Measurements from ENCODE around the gene TAGAP.

DNA sequence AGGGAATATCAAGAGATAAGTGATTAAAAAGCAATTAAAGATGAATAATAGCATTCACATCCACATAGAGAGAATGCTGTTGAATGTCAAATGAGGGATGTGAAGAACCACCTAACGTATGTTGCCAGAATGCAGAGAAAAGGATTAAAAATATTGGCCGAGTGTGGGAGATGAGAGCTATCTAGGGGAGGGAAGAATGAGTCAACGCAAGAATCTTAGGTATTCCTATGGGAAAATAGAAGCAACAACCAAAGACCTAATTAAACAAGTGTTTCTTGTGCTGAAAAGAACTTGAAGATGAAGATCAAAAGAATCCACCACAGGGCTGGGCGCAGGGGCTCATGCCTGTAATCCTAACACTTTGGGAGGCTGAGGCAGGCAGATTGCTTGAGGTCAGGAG, 32.6 kb downstream of the TAGAP start:
- TF ChIP-seq, protein P1, sequence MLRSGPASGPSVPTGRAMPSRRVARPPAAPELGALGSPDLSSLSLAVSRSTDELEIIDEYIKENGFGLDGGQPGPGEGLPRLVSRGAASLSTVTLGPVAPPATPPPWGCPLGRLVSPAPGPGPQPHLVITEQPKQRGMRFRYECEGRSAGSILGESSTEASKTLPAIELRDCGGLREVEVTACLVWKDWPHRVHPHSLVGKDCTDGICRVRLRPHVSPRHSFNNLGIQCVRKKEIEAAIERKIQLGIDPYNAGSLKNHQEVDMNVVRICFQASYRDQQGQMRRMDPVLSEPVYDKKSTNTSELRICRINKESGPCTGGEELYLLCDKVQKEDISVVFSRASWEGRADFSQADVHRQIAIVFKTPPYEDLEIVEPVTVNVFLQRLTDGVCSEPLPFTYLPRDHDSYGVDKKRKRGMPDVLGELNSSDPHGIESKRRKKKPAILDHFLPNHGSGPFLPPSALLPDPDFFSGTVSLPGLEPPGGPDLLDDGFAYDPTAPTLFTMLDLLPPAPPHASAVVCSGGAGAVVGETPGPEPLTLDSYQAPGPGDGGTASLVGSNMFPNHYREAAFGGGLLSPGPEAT (IDR thresholded peaks at IDR 0.05; ENCODE audit: low read depth): no peak
- TF ChIP-seq YY1 (IDR thresholded peaks at IDR 0.05; ENCODE audit: low read depth, low read length) (no peak), MXI1 (IDR thresholded peaks at IDR 0.05; ENCODE audit: low read depth, low read length) (no peak), TCF12 (IDR thresholded peaks at IDR 0.05; ENCODE audit: low read depth, low read length) (no peak), CHD1 (IDR thresholded peaks at IDR 0.05; ENCODE audit: low read depth, low read length) (no peak), SP1 (IDR thresholded peaks at IDR 0.05; ENCODE audit: low read depth, low read length) (no peak), CREB1 (IDR thresholded peaks at IDR 0.05; ENCODE audit: low read depth) (no peak)
- TF ChIP-seq, protein P2, sequence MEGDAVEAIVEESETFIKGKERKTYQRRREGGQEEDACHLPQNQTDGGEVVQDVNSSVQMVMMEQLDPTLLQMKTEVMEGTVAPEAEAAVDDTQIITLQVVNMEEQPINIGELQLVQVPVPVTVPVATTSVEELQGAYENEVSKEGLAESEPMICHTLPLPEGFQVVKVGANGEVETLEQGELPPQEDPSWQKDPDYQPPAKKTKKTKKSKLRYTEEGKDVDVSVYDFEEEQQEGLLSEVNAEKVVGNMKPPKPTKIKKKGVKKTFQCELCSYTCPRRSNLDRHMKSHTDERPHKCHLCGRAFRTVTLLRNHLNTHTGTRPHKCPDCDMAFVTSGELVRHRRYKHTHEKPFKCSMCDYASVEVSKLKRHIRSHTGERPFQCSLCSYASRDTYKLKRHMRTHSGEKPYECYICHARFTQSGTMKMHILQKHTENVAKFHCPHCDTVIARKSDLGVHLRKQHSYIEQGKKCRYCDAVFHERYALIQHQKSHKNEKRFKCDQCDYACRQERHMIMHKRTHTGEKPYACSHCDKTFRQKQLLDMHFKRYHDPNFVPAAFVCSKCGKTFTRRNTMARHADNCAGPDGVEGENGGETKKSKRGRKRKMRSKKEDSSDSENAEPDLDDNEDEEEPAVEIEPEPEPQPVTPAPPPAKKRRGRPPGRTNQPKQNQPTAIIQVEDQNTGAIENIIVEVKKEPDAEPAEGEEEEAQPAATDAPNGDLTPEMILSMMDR (IDR thresholded peaks at IDR 0.05 in 2 of 3, conservative IDR thresholded peaks at IDR 0.05 in 1 of 3; ENCODE audit: control insufficient read depth in 2 of 3, extremely low read depth in 1 of 3, insufficient read depth in 1 of 3, low read depth in 3 of 3, low read length in 3 of 3): no peak
- TF ChIP-seq, protein P3, sequence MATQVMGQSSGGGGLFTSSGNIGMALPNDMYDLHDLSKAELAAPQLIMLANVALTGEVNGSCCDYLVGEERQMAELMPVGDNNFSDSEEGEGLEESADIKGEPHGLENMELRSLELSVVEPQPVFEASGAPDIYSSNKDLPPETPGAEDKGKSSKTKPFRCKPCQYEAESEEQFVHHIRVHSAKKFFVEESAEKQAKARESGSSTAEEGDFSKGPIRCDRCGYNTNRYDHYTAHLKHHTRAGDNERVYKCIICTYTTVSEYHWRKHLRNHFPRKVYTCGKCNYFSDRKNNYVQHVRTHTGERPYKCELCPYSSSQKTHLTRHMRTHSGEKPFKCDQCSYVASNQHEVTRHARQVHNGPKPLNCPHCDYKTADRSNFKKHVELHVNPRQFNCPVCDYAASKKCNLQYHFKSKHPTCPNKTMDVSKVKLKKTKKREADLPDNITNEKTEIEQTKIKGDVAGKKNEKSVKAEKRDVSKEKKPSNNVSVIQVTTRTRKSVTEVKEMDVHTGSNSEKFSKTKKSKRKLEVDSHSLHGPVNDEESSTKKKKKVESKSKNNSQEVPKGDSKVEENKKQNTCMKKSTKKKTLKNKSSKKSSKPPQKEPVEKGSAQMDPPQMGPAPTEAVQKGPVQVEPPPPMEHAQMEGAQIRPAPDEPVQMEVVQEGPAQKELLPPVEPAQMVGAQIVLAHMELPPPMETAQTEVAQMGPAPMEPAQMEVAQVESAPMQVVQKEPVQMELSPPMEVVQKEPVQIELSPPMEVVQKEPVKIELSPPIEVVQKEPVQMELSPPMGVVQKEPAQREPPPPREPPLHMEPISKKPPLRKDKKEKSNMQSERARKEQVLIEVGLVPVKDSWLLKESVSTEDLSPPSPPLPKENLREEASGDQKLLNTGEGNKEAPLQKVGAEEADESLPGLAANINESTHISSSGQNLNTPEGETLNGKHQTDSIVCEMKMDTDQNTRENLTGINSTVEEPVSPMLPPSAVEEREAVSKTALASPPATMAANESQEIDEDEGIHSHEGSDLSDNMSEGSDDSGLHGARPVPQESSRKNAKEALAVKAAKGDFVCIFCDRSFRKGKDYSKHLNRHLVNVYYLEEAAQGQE (IDR thresholded peaks at IDR 0.05; ENCODE audit: low read depth, low read length): no peak
- TF ChIP-seq, protein P4, sequence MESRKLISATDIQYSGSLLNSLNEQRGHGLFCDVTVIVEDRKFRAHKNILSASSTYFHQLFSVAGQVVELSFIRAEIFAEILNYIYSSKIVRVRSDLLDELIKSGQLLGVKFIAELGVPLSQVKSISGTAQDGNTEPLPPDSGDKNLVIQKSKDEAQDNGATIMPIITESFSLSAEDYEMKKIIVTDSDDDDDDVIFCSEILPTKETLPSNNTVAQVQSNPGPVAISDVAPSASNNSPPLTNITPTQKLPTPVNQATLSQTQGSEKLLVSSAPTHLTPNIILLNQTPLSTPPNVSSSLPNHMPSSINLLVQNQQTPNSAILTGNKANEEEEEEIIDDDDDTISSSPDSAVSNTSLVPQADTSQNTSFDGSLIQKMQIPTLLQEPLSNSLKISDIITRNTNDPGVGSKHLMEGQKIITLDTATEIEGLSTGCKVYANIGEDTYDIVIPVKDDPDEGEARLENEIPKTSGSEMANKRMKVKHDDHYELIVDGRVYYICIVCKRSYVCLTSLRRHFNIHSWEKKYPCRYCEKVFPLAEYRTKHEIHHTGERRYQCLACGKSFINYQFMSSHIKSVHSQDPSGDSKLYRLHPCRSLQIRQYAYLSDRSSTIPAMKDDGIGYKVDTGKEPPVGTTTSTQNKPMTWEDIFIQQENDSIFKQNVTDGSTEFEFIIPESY (IDR thresholded peaks at IDR 0.05): no peak
- TF ChIP-seq, protein P5, sequence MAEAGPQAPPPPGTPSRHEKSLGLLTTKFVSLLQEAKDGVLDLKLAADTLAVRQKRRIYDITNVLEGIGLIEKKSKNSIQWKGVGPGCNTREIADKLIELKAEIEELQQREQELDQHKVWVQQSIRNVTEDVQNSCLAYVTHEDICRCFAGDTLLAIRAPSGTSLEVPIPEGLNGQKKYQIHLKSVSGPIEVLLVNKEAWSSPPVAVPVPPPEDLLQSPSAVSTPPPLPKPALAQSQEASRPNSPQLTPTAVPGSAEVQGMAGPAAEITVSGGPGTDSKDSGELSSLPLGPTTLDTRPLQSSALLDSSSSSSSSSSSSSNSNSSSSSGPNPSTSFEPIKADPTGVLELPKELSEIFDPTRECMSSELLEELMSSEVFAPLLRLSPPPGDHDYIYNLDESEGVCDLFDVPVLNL (IDR thresholded peaks at IDR 0.05; ENCODE audit: low read depth, low read length): no peak
- TF ChIP-seq, protein P6, sequence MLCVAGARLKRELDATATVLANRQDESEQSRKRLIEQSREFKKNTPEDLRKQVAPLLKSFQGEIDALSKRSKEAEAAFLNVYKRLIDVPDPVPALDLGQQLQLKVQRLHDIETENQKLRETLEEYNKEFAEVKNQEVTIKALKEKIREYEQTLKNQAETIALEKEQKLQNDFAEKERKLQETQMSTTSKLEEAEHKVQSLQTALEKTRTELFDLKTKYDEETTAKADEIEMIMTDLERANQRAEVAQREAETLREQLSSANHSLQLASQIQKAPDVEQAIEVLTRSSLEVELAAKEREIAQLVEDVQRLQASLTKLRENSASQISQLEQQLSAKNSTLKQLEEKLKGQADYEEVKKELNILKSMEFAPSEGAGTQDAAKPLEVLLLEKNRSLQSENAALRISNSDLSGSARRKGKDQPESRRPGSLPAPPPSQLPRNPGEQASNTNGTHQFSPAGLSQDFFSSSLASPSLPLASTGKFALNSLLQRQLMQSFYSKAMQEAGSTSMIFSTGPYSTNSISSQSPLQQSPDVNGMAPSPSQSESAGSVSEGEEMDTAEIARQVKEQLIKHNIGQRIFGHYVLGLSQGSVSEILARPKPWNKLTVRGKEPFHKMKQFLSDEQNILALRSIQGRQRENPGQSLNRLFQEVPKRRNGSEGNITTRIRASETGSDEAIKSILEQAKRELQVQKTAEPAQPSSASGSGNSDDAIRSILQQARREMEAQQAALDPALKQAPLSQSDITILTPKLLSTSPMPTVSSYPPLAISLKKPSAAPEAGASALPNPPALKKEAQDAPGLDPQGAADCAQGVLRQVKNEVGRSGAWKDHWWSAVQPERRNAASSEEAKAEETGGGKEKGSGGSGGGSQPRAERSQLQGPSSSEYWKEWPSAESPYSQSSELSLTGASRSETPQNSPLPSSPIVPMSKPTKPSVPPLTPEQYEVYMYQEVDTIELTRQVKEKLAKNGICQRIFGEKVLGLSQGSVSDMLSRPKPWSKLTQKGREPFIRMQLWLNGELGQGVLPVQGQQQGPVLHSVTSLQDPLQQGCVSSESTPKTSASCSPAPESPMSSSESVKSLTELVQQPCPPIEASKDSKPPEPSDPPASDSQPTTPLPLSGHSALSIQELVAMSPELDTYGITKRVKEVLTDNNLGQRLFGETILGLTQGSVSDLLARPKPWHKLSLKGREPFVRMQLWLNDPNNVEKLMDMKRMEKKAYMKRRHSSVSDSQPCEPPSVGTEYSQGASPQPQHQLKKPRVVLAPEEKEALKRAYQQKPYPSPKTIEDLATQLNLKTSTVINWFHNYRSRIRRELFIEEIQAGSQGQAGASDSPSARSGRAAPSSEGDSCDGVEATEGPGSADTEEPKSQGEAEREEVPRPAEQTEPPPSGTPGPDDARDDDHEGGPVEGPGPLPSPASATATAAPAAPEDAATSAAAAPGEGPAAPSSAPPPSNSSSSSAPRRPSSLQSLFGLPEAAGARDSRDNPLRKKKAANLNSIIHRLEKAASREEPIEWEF (IDR thresholded peaks at IDR 0.05; ENCODE audit: insufficient replicate concordance, low read depth, low read length): no peak
- TF ChIP-seq, protein P7, sequence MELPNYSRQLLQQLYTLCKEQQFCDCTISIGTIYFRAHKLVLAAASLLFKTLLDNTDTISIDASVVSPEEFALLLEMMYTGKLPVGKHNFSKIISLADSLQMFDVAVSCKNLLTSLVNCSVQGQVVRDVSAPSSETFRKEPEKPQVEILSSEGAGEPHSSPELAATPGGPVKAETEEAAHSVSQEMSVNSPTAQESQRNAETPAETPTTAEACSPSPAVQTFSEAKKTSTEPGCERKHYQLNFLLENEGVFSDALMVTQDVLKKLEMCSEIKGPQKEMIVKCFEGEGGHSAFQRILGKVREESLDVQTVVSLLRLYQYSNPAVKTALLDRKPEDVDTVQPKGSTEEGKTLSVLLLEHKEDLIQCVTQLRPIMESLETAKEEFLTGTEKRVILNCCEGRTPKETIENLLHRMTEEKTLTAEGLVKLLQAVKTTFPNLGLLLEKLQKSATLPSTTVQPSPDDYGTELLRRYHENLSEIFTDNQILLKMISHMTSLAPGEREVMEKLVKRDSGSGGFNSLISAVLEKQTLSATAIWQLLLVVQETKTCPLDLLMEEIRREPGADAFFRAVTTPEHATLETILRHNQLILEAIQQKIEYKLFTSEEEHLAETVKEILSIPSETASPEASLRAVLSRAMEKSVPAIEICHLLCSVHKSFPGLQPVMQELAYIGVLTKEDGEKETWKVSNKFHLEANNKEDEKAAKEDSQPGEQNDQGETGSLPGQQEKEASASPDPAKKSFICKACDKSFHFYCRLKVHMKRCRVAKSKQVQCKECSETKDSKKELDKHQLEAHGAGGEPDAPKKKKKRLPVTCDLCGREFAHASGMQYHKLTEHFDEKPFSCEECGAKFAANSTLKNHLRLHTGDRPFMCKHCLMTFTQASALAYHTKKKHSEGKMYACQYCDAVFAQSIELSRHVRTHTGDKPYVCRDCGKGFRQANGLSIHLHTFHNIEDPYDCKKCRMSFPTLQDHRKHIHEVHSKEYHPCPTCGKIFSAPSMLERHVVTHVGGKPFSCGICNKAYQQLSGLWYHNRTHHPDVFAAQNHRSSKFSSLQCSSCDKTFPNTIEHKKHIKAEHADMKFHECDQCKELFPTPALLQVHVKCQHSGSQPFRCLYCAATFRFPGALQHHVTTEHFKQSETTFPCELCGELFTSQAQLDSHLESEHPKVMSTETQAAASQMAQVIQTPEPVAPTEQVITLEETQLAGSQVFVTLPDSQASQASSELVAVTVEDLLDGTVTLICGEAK (IDR thresholded peaks at IDR 0.05; ENCODE audit: borderline replicate concordance): no peak
